Measurements from ENCODE around the gene AIFM3. TPM values are rescaled to one million over a fixed set of nuclear protein-coding genes. Genes with fewer than 3 reads are reported as not detected.

The AIFM3 gene
- total RNA-seq, 2 experiments from 2014 or later = not detected

DNA sequence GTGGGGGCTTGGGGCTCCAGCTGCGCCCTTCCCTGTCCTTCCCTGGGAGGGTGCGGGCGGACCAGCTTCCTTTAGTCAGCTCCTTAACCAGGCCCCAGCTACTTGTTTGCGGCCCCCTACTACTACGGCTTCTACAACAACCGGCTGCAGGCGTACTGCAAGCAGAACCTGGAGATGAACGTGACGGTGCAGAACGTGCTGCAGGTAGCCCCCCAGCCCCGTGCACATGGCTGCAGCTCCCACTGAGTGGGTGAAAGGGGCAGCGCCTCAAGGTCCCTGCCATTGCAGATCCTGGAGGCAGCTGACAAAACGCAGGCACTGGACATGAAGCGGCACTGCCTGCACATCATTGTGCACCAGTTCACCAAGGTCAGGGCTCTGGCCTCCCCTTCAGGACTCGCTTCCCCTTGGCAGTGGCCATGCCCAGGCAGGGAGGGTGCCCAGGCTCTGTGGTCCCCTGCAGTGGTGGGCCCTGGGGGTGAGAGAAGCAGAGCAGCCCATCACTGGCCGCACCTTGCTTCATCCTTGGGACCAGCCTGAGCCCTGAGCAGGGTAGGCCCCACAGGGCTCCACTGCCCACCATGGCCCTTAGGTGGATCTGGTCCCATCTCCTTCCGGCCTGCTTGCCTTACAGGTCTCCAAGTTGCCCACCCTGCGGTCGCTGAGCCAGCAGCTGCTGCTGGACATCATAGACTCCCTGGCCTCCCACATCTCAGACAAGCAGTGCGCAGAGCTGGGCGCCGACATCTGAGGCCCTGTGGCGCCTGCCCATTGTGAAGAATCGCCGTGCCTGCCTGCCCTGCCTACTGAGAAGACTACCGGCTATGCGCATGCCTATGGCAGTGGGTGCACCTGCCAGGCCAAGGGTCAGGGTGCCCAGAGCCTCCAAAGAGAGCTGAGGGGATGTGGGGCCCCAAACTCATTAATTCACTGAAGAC, 29.8 kb downstream of the AIFM3 start:
- H3K36me3 Mint-ChIP-seq = peaks cover 12% of the 10 kb centered on the region
- peaks cover 10% of the 10 kb centered on the region for H3K4me1 Mint-ChIP-seq (ENCODE audit: low read depth)
- no peaks in the 10 kb centered on the region for H3K9me3 Mint-ChIP-seq
- DNase-seq = no peak
- CTCF ChIA-PET = no interaction called here
- no peak overlapping the region for H3K4me3 Mint-ChIP-seq
- H3K27ac Mint-ChIP-seq = no peak overlapping the region
- POLR2A ChIA-PET = interaction anchor here (1.3 to 1.4 kb wide), 2 partner anchors 14 to 15 kb away, joined by 5 read pairs; partner anchors contain the start of gene LZTR1
- intact Hi-C loops (cut with micrococcal nuclease) = no loop called here
- no peaks in the 10 kb centered on the region for H3K27me3 Mint-ChIP-seq

DNA sequence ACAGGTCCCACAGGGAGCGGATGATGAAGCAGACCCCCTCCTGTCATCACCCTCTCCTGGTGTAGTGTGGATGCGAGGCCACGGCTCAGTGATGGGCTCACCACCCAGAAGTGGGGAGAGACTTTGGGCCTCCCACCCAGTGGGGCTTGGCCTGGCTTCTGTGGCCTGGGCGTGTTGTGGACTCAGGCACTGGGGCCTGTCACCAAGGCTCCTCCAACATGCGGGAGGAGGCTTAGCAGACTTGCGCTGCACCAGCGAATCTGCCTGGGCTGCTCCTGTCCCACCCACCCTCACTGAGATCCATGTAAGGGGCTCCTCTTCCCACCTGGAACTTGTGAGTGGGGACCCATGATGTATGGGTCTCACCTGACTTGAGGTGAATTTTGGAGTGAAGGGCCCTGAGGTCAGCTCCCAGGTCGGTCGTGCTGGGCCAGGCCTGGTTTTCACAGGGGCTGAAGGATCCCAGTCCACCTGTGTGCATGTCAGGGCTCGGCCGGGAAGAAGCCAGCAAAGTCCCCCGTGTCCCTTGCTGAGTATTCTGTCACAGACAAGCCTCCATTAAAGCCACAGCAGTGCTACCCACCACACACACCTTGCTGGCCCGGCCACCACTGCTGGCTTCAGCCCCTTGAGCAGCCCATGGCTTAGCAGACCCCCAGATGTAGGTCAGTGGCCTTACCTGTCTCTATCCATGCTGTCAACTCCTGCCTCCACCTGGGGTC, 30.6 kb downstream of the AIFM3 start:
- no peaks in the 10 kb centered on the region for H3K27me3 Mint-ChIP-seq
- H3K36me3 Mint-ChIP-seq = peaks cover 13% of the 10 kb centered on the region
- DNase-seq = no peak
- no peak overlapping the region for H3K4me3 Mint-ChIP-seq
- POLR2A ChIA-PET = interaction anchor here (1.3 kb wide), 1 partner anchor 15 kb away, joined by 5 read pairs; the partner anchor contains the start of gene LZTR1
- H3K27ac Mint-ChIP-seq = no peak overlapping the region
- H3K9me3 Mint-ChIP-seq = no peaks in the 10 kb centered on the region
- intact Hi-C loops (cut with micrococcal nuclease) = no loop called here
- CTCF ChIA-PET = no interaction called here
- peaks cover 10% of the 10 kb centered on the region for H3K4me1 Mint-ChIP-seq (ENCODE audit: low read depth)

DNA sequence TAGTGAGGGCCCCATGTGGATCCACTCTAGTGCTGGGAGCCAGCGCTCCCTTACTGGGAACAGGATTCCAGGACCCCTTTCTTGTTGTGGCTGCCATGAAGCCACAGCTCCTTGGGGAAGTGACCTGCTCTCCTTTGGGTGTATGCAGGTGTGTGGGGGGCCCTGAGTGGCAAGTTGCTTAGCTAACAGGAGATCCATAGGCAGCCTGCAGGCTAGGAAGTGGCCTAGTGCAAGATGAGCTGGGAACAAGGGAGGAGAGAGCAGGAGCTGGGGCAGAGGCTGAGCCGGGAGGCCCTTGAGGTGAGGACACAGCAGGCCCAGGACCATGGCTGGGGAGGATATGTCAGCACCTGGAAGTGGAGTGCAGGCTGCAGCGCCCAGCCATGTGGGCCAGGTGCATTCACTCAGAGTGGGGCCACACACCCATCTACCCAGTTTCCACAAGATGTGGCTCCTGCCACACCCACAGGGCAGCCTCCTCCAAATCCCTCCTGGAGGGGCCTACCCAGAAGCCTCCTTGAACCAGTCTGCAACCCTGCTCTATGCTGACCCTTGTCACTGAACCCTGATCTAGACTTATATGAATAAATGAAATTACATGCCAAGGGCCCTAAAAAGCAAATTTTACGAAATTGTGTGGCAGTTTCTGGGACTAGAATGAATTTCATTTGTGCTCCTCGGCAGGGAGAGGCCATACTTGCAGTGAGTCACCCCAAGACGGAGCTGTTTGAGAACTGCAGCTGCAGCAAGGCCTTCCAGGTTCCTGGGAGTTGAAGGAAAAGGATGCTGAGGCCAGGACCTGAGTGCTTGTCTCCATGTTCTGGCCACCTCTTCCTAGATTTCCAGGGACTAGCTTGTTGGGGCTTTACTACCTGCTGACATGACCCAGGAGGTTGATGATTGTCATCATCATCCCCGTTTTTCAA, 31.6 kb downstream of the AIFM3 start:
- Mint-ChIP-seq H3K4me3 (no peak overlapping the region), H3K9me3 (no peaks in the 10 kb centered on the region), H3K27ac (no peak overlapping the region), H3K27me3 (no peaks in the 10 kb centered on the region), H3K36me3 (peaks cover 13% of the 10 kb centered on the region), H3K4me1 (ENCODE audit: low read depth) (peaks cover 17% of the 10 kb centered on the region)
- DNase-seq = no peak
- ChIA-PET CTCF (interaction anchor here (1.0 to 1.9 kb wide), 3 partner anchors 16 to 113 kb away, joined by 3 to 6 read pairs (median 4); partner anchors contain the start of gene LZTR1), POLR2A (interaction anchor here (1.3 to 1.6 kb wide), 3 partner anchors 8 to 17 kb away, joined by 5 to 6 read pairs (median 5); partner anchors contain the start of gene LZTR1)
- intact Hi-C loops (cut with micrococcal nuclease) = no loop called here

DNA sequence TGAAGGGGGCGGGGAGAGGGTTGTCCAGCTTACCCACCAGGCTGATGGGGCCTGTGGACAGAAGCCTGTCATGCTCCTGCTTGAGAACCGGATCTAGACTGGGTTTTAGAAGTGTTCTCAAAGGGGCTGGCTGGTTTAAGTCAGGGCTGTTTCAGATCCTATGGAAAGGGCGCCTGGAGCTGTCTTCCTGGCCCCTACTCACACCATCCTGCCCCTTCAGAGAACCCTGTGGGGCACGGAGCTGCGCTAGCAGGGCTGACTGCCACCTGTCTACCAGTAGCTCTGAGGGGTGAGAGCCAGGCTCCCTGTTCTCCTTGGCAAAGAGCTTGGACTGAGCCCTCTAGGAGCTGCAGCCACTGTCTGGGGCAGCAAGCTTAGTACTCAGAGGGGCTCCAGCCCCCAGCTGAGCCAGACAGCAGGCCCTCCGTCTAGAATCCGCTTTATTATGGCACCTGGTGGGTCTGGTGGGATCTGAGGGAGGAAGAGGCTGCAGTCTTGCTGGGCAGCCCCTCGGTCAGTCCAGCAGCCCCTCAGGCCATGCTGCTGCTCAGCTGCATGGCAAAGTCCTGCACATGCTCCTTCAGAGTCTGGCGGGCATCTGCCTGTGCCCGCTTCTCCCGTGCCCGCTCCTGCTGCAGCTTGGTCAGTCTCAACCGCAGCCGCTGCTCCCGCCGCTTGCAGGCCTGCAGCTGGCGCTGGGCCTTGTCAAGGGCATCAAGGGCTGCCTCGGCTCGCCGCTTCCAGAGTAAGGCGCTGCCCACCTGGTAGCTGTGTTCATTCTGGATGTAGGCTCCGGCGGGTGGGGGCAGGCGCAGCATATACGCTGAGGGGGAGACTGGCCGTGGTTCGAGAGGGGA, 32.5 kb downstream of the AIFM3 start:
- POLR2A ChIA-PET = interaction anchor here (1.5 to 1.6 kb wide), 2 partner anchors 9 to 17 kb away, joined by 5 to 6 read pairs; partner anchors contain the start of gene LZTR1
- H3K27me3 Mint-ChIP-seq = no peaks in the 10 kb centered on the region

DNA sequence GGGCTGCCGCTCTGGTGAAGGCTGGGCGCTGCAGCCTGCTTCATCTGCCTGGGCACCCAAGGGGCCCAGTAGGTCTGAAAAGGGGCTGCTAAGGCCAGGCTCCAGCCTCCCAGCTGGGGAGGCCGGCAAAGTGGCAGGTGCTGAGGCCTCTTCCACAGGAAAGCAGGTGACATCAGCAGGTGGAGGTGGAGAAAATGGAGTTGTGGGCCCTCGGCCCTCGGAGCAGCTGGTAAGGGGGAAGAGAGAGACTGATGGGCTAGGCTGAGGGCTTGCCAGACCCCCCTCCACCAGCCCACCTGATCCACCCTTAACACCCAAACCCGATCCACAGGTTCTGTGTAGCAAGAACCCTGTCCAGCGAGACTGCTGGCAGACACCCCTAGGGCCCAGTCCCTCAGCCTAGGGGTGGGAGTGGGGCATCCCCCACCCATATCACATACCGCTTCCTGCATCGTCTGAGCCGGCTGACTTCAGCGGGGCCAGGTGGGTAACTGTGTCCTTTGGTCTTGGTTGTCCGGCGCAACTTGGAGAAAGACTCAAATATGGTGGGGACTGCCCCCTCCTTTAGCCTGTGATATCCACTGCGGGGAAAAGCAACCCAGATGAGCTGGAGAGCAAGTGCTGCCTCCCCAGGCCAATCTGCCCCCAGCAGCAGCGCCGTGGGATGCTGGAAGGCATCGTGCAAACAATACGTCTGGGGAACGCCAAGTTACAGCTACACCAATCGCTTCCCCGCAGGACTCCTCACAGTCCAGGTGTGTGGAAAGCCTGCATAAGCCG, 33.3 kb downstream of the AIFM3 start:
- H3K27me3 Mint-ChIP-seq = no peaks in the 10 kb centered on the region

More for the DNA sequence above, 32.5 kb downstream of the AIFM3 start:
- CTCF ChIA-PET = interaction anchor here (1.0 to 1.9 kb wide), 3 partner anchors 17 to 114 kb away, joined by 3 to 6 read pairs (median 4); partner anchors contain the start of gene LZTR1
- H3K4me1 Mint-ChIP-seq (ENCODE audit: low read depth) = peaks cover 21% of the 10 kb centered on the region
- peak overlapping the region; percentile 94 for H3K4me3 Mint-ChIP-seq
- H3K27ac Mint-ChIP-seq = peak overlapping the region; percentile 97
- peaks cover 13% of the 10 kb centered on the region for H3K36me3 Mint-ChIP-seq
- no peak for DNase-seq
- no peaks in the 10 kb centered on the region for H3K9me3 Mint-ChIP-seq
- intact Hi-C loops (cut with micrococcal nuclease) = loop anchor here (5.0 kb wide), 1 partner anchor 583 kb away; no protein-coding TSS in a partner anchor

DNA sequence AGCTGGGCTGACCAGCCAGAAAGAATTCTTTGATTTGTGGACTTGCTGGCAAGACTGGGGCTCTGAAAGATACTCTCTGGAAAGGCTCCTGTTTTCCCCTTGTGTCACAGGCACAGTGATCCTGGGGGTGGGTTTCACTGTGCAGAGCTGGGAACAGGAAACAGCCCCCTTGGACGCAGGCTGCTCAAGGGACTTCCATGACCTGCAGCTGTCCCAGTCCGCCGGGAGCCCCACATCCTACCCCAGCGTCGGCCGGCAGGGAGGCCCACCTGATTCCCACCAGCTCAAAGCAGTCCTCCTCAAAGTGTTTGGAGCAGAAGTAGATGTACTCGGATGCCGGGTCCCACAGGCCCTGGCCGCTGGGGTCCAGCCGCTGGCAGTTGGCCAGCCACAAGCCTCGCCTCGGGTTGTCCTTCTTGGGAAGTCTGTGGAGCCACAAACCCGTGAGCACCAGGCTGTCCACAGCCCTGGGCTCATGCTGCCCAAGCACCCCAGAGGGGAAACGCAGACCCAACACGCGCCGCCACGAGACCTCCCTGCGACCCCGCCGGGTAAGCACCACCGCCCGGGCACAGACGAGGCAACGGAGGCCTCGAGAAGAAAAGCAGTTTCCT, 34.0 kb downstream of the AIFM3 start:
- H3K9me3 Mint-ChIP-seq = no peaks in the 10 kb centered on the region
- peak; percentile 29 for DNase-seq
- ChIA-PET POLR2A (interaction anchor here (0.6 to 1.1 kb wide), 4 partner anchors 10 to 21 kb away, joined by 3 to 7 read pairs (median 3); partner anchors contain the start of gene LZTR1), CTCF (interaction anchor here (0.7 kb wide), 1 partner anchor 42 kb away, joined by 3 read pairs; no protein-coding TSS in a partner anchor)
- H3K4me1 Mint-ChIP-seq (ENCODE audit: low read depth) = peaks cover 21% of the 10 kb centered on the region
- H3K27ac Mint-ChIP-seq = peak overlapping the region; percentile 97
- H3K36me3 Mint-ChIP-seq = peaks cover 10% of the 10 kb centered on the region
- no peaks in the 10 kb centered on the region for H3K27me3 Mint-ChIP-seq
- H3K4me3 Mint-ChIP-seq = peak overlapping the region; percentile 94
- intact Hi-C loops (cut with micrococcal nuclease) = loop anchor here (5.0 kb wide), 1 partner anchor 581 kb away; no protein-coding TSS in a partner anchor

More for the DNA sequence above, 33.3 kb downstream of the AIFM3 start:
- H3K36me3 Mint-ChIP-seq = peaks cover 10% of the 10 kb centered on the region
- CTCF ChIA-PET = interaction anchor here (0.7 to 1.9 kb wide), 4 partner anchors 18 to 115 kb away, joined by 3 to 6 read pairs (median 4); partner anchors contain the start of gene LZTR1
- peaks cover 21% of the 10 kb centered on the region for H3K4me1 Mint-ChIP-seq (ENCODE audit: low read depth)
- no peaks in the 10 kb centered on the region for H3K9me3 Mint-ChIP-seq
- POLR2A ChIA-PET = interaction anchor here (0.6 to 1.6 kb wide), 6 partner anchors 9 to 20 kb away, joined by 3 to 7 read pairs (median 4); partner anchors contain the start of gene LZTR1
- H3K27ac Mint-ChIP-seq = peak overlapping the region; percentile 97
- intact Hi-C loops (cut with micrococcal nuclease) = loop anchor here (5.0 kb wide), 1 partner anchor 582 kb away; no protein-coding TSS in a partner anchor
- DNase-seq = no peak
- H3K4me3 Mint-ChIP-seq = peak overlapping the region; percentile 94

DNA sequence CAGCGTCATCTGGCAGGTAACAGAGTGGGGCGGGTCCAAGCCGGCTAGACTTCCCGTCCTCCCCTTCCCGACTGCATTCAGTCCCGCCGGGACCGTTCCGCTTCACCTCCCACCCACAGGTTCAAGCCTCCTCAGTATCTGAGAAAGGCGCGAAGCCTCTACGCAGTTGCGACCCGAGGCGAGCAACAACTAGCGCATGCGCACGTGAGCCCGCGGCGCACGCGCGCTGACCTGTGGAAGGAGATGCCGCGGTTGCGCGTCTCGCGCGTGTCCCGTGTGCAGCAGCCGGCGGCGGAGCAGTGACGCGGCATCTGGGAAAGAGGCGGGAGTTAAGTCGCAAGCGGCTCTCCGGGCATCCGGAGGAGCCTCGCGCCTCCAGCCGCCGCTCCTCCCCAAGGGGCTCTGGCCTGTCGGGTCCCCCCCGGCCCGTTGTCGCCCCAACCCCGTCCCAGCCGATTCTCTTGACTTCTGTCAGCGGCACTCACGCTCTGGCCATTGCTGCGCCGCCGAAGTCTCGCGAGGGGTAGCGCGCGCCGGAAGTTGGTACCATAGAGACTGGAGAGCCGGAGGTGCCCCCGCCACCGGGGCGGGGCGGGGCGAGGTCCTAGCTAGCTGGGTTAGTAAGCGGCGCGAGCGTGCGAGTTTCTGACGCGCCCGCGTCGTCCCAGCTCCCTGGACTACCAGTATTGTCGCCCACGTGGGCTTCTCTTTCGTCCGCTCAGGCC, 34.7 kb downstream of the AIFM3 start, which contains the start of gene THAP7:
Gene THAP7, minus strand, starts transcription at position 518 of the 725 bp plus-strand sequence. Its CDS starts 207 bp downstream, at position 311.
- DNase-seq = peak; percentile 98
- intact Hi-C loops (cut with micrococcal nuclease) = loop anchor here (1.0 to 5.0 kb wide), 4 partner anchors 13 to 581 kb away; partner anchors contain the start of genes CRKL and LZTR1
- peaks cover 21% of the 10 kb centered on the region for H3K4me1 Mint-ChIP-seq (ENCODE audit: low read depth)

DNA sequence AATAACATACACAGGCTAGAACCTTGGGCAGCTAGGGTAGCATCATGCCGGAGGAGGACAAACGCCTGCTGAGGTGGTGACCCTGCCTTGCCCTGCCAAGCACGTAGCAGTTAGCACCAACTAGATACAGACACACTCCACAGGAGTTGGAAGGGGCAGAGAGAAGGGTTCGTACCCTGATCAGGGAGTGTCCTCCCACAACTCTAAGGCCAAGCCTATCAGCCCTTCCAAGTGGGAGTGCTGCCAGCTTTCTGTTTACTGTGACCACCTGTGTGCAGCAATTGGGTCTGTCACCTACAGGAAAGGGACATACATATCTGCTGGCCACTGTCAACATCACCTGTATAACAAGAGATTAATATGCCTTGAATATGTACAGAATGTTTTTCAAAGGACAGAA, 36.7 kb downstream of the AIFM3 start:
- DNase-seq = no peak
- Mint-ChIP-seq H3K9me3 (no peaks in the 10 kb centered on the region), H3K4me3 (peak overlapping the region; percentile 94), H3K27me3 (no peaks in the 10 kb centered on the region), H3K27ac (no peak overlapping the region), H3K36me3 (peaks cover 10% of the 10 kb centered on the region), H3K4me1 (ENCODE audit: low read depth) (peaks cover 19% of the 10 kb centered on the region)
- intact Hi-C loops (cut with micrococcal nuclease) = loop anchor here (5.0 kb wide), 1 partner anchor 579 kb away; no protein-coding TSS in a partner anchor
- POLR2A ChIA-PET = interaction anchor here (0.7 kb wide), 1 partner anchor 97 kb away, joined by 3 read pairs; no protein-coding TSS in a partner anchor
- CTCF ChIA-PET = interaction anchor here (2.1 to 2.3 kb wide), 3 partner anchors 17 to 42 kb away, joined by 6 to 17 read pairs (median 7); partner anchors contain the start of gene LZTR1

More for the DNA sequence above, 34.7 kb downstream of the AIFM3 start, which contains the start of gene THAP7:
- peak within 1 kb of the TSS; percentile 94 for H3K4me3 Mint-ChIP-seq
- CTCF ChIA-PET = interaction anchor here (0.8 to 2.2 kb wide), 5 partner anchors 19 to 627 kb away, joined by 3 to 17 read pairs (median 3); partner anchors contain the start of gene LZTR1
- no peaks in the 10 kb centered on the region for H3K9me3 Mint-ChIP-seq
- peak within 1 kb of the TSS; percentile 97 for H3K27ac Mint-ChIP-seq
- peaks cover 10% of the 10 kb centered on the region for H3K36me3 Mint-ChIP-seq
- POLR2A ChIA-PET = interaction anchor here (0.8 to 2.0 kb wide), 7 partner anchors 11 to 22 kb away, joined by 3 to 13 read pairs (median 3); partner anchors contain the start of genes LZTR1 and P2RX6
- no peaks in the 10 kb centered on the region for H3K27me3 Mint-ChIP-seq

Data from activated CD4-positive, alpha-beta memory T cell treated with anti-CD3 and anti-CD28 coated beads for 36 hours (primary cell).